ENCODE results near the gene CHST15.

The CHST15 gene

GRCh38 chr10:124012991-124013390, 80.4 kb downstream of the CHST15 start:
- TF ChIP-seq TAF1 (IDR thresholded peaks at IDR 0.05; ENCODE audit: low read depth, low read length) (no peak), SPI1 (IDR thresholded peaks at IDR 0.05; ENCODE audit: low read depth, low read length) (no peak), POLR2A (IDR thresholded peaks at IDR 0.05; ENCODE audit: low read depth, low read length) (no peak), POLR2AphosphoS5 (IDR thresholded peaks at IDR 0.05; ENCODE audit: low read depth, low read length) (no peak), PAX5 (IDR thresholded peaks at IDR 0.05; ENCODE audit: insufficient read depth, low read length, severe bottlenecking) (no peak), POU2F2 (IDR thresholded peaks at IDR 0.05; ENCODE audit: low read depth, low read length) (no peak)
- no peak for FAIRE-seq

GRCh38 chr10:124012583-124012982, 80.8 kb downstream of the CHST15 start:
- FAIRE-seq (no peak), DNase-seq (ENCODE audit: insufficient read length, low spot score) (no peak)
- TF ChIP-seq POLR2AphosphoS5 (IDR thresholded peaks at IDR 0.05; ENCODE audit: low read depth, low read length) = no peak
- TF ChIP-seq SPI1 (IDR thresholded peaks at IDR 0.05; ENCODE audit: low read depth, low read length) = no peak
- TF ChIP-seq POU2F2 (IDR thresholded peaks at IDR 0.05; ENCODE audit: low read depth, low read length) = no peak
- TF ChIP-seq TAF1 (IDR thresholded peaks at IDR 0.05; ENCODE audit: low read depth, low read length) = no peak

More at GRCh38 chr10:124012991-124013390, 80.4 kb downstream of the CHST15 start:
- DNase-seq (ENCODE audit: insufficient read length, low spot score) = no peak

GRCh38 chr10:124012066-124012465, 81.3 kb downstream of the CHST15 start:
- no peak for DNase-seq (ENCODE audit: insufficient read length, low spot score)
- FAIRE-seq = no peak
- TF ChIP-seq POLR2A (IDR thresholded peaks at IDR 0.05; ENCODE audit: low read depth, low read length) = no peak
- no peak for TF ChIP-seq POLR2AphosphoS5 (IDR thresholded peaks at IDR 0.05; ENCODE audit: low read depth, low read length)
- TF ChIP-seq SPI1 (IDR thresholded peaks at IDR 0.05; ENCODE audit: low read depth, low read length) = no peak

GRCh38 chr10:124011464-124011863, 81.9 kb downstream of the CHST15 start:
- FAIRE-seq = no peak
- DNase-seq (ENCODE audit: insufficient read length, low spot score) = no peak
- TF ChIP-seq POU2F2 (IDR thresholded peaks at IDR 0.05; ENCODE audit: low read depth, low read length) (no peak), TAF1 (IDR thresholded peaks at IDR 0.05; ENCODE audit: low read depth, low read length) (no peak), PAX5 (IDR thresholded peaks at IDR 0.05; ENCODE audit: insufficient read depth, low read length, severe bottlenecking) (no peak), POLR2AphosphoS5 (IDR thresholded peaks at IDR 0.05; ENCODE audit: low read depth, low read length) (no peak), SPI1 (IDR thresholded peaks at IDR 0.05; ENCODE audit: low read depth, low read length) (no peak), POLR2A (IDR thresholded peaks at IDR 0.05; ENCODE audit: low read depth, low read length) (no peak)

- DNase-seq (ENCODE audit: insufficient read length, low spot score) (no peak), FAIRE-seq (no peak)
- TF ChIP-seq POLR2AphosphoS5 (IDR thresholded peaks at IDR 0.05; ENCODE audit: low read depth, low read length) (no peak), SPI1 (IDR thresholded peaks at IDR 0.05; ENCODE audit: low read depth, low read length) (no peak), POLR2A (IDR thresholded peaks at IDR 0.05; ENCODE audit: low read depth, low read length) (no peak), TAF1 (IDR thresholded peaks at IDR 0.05; ENCODE audit: low read depth, low read length) (no peak), PAX5 (IDR thresholded peaks at IDR 0.05; ENCODE audit: insufficient read depth, low read length, severe bottlenecking) (no peak), POU2F2 (IDR thresholded peaks at IDR 0.05; ENCODE audit: low read depth, low read length) (no peak)
Observed at GRCh38 chr10:124010563-124011131, 82.8 kb downstream of the CHST15 start.

GRCh38 chr10:124010024-124010423, 83.4 kb downstream of the CHST15 start:
- TF ChIP-seq POU2F2 (IDR thresholded peaks at IDR 0.05; ENCODE audit: low read depth, low read length) = no peak
- no peak for TF ChIP-seq PAX5 (IDR thresholded peaks at IDR 0.05; ENCODE audit: insufficient read depth, low read length, severe bottlenecking)
- TF ChIP-seq POLR2AphosphoS5 (IDR thresholded peaks at IDR 0.05; ENCODE audit: low read depth, low read length) = no peak
- no peak for TF ChIP-seq TAF1 (IDR thresholded peaks at IDR 0.05; ENCODE audit: low read depth, low read length)
- TF ChIP-seq SPI1 (IDR thresholded peaks at IDR 0.05; ENCODE audit: low read depth, low read length) = no peak
- TF ChIP-seq POLR2A (IDR thresholded peaks at IDR 0.05; ENCODE audit: low read depth, low read length) = no peak
- no peak for DNase-seq (ENCODE audit: insufficient read length, low spot score)
- no peak for FAIRE-seq

- FAIRE-seq = no peak
- TF ChIP-seq POLR2A (IDR thresholded peaks at IDR 0.05; ENCODE audit: low read depth, low read length) (no peak), PAX5 (IDR thresholded peaks at IDR 0.05; ENCODE audit: insufficient read depth, low read length, severe bottlenecking) (no peak), SPI1 (IDR thresholded peaks at IDR 0.05; ENCODE audit: low read depth, low read length) (no peak), POLR2AphosphoS5 (IDR thresholded peaks at IDR 0.05; ENCODE audit: low read depth, low read length) (no peak)
- no peak for DNase-seq (ENCODE audit: insufficient read length, low spot score)
Observed at GRCh38 chr10:124009231-124010015, 84.0 kb downstream of the CHST15 start.

GRCh38 chr10:124008681-124009080, 84.7 kb downstream of the CHST15 start:
- FAIRE-seq (no peak), DNase-seq (ENCODE audit: insufficient read length, low spot score) (no peak)
- TF ChIP-seq TAF1 (IDR thresholded peaks at IDR 0.05; ENCODE audit: low read depth, low read length) (no peak), SPI1 (IDR thresholded peaks at IDR 0.05; ENCODE audit: low read depth, low read length) (no peak)

- FAIRE-seq (no peak), DNase-seq (ENCODE audit: insufficient read length, low spot score) (no peak)
- no peak for TF ChIP-seq POU2F2 (IDR thresholded peaks at IDR 0.05; ENCODE audit: low read depth, low read length)
- TF ChIP-seq SPI1 (IDR thresholded peaks at IDR 0.05; ENCODE audit: low read depth, low read length) = no peak
- TF ChIP-seq TAF1 (IDR thresholded peaks at IDR 0.05; ENCODE audit: low read depth, low read length) = no peak
- TF ChIP-seq PAX5 (IDR thresholded peaks at IDR 0.05; ENCODE audit: insufficient read depth, low read length, severe bottlenecking) = no peak
- TF ChIP-seq POLR2A (IDR thresholded peaks at IDR 0.05; ENCODE audit: low read depth, low read length) = no peak
- TF ChIP-seq POLR2AphosphoS5 (IDR thresholded peaks at IDR 0.05; ENCODE audit: low read depth, low read length) = no peak
Observed at GRCh38 chr10:124008187-124008586, 85.2 kb downstream of the CHST15 start.

GRCh38 chr10:124007773-124008145, 85.6 kb downstream of the CHST15 start:
- TF ChIP-seq TAF1 (IDR thresholded peaks at IDR 0.05; ENCODE audit: low read depth, low read length) = no peak
- no peak for TF ChIP-seq POLR2A (IDR thresholded peaks at IDR 0.05; ENCODE audit: low read depth, low read length)
- TF ChIP-seq POU2F2 (IDR thresholded peaks at IDR 0.05; ENCODE audit: low read depth, low read length) = no peak
- no peak for TF ChIP-seq SPI1 (IDR thresholded peaks at IDR 0.05; ENCODE audit: low read depth, low read length)
- no peak for TF ChIP-seq PAX5 (IDR thresholded peaks at IDR 0.05; ENCODE audit: insufficient read depth, low read length, severe bottlenecking)
- no peak for TF ChIP-seq POLR2AphosphoS5 (IDR thresholded peaks at IDR 0.05; ENCODE audit: low read depth, low read length)
- DNase-seq (ENCODE audit: insufficient read length, low spot score) (no peak), FAIRE-seq (no peak)

All from GM12891 (cell line).